IPS-NIHi7 (cell line): Measurements from ENCODE around the gene FEV.
A peak's percentile ranks its signal among the peaks of the same experiment; 100 is the strongest.

Experiments
- DNase-seq: peaks from one replicate; pipeline ENCODE4 v3.0.0; 2012; ENCODE audit warnings: mixed read lengths; ENCODE audit errors: extremely low spot score

The FEV gene

GRCh38 chr2:218985021-218985324 lies at the start of gene FEV:
Gene FEV, minus strand, starts transcription at chr2:218985184. Its CDS starts 109 bp downstream, at chr2:218985075.
- no peak for DNase-seq

- no peak for DNase-seq
These were observed 47.2 kb upstream of the FEV start for GRCh38 chr2:219032051-219032745.

DNA sequence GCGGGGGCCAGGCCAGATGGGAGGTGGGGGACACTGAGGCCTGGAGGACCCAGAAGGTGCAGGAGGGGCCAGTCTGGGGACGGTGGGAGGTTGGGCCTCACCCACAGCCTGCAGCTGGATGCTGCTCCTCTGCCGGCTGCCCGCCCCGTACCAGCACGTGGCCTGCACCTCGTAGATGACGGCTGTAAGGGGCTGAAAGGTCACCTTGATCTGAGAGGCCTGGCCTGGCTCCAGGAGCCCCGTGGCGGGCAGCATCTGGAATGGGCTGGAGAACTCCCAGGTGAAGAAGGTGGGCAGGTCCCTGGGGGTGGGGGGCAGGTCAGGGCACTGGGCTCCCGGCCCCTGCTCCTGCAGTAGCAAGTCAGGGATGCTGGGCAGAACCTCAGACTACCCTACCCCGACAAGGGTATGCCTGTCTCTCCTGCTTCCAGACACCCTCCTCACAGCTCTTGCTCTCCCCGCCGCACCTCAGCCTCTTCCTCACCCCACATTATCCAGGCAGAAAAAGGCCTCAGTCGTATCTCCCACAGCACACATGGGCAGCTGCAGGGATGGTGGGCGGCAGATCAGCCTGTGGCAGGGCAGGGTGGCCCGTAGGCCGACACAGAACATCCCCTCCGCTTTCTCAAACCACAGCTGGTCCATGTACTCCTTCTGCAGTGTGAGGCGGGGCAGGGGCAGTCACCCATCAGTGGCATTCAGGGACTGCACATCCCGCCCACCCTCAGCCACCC lies 46.2 kb upstream of the FEV start:
- no peak for DNase-seq

DNA sequence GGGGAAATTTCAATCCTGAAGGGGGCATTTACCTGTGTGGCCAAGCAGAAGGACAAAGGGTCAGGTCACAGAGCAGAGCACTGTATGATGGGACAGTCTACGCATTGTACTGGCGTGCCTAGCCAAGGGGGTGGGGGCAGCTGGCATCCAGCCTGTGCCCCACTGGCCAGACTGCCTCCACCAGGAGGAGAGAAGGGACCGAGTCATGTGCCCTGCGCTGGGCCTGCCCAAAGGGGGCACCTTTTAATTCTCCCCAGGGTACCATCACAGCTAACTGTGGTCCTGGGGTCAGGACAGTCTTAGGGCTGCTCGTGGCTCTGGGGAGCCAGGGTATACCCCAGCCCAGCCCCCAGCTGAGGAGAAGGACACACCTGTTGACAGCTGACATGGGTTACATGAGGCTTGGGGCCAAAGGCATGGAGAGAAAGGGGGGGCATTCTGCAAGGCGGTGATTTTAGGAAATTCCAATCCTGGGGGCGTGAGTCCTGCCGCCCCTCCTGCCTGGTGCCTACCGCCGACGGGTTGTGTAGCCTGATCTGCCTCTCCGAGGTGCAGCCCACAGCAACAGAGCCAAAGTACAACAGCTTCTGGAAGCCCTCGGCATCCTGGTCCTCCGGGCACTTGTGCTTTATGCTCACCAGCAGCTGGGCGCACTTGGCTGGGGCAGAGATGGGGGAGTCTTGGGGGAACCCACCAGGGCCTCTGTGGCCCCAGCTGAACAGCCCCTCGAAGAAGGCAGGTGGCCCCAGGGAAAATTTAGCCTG lies 45.4 kb upstream of the FEV start:
- no peak for DNase-seq

- DNase-seq: peak; percentile 93
These were observed 44.8 kb upstream of the FEV start for GRCh38 chr2:219029829-219030165.

DNA sequence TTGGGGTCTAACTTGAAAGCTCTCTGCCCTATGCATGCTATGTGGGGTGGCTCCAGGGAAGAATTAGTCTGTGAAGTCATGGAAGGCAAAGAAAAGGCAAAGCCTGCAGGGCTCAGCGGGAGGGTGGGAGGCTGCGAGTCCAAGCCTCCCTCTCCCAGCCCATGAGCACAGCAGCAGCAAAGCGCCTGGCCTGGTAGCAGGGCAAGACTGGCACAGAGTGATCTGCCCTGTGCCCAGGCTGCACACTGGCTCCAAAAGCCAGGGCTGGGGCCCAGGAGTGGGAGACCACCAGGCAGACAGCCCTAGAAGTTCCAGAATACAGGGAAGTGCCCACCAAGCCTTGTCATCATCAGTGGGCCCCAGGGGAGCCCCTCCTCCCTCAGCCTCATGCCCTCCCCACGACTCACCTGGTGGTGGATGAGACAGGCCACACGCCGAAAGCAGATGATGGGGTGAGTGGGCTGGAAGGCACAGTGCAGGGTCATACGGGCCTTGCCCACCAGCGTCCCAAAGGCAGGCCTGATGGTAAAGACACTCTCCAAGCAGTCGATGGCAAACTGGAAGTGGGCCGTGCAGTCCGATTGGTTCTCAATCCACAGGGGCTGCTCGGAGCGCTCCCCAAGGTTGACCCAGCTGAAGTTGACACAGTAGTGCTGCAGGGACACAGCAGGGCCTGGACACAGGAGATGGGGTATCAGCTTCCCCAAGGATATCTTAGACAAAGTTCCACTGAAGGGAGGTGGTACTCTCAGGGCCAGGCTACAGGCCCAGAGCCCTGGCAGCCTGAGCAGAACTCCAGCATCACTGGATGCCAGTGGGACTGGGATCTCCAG lies 44.2 kb upstream of the FEV start:
- no peak for DNase-seq

- DNase-seq: no peak
These were observed 43.2 kb upstream of the FEV start for GRCh38 chr2:219028141-219028540.

DNA sequence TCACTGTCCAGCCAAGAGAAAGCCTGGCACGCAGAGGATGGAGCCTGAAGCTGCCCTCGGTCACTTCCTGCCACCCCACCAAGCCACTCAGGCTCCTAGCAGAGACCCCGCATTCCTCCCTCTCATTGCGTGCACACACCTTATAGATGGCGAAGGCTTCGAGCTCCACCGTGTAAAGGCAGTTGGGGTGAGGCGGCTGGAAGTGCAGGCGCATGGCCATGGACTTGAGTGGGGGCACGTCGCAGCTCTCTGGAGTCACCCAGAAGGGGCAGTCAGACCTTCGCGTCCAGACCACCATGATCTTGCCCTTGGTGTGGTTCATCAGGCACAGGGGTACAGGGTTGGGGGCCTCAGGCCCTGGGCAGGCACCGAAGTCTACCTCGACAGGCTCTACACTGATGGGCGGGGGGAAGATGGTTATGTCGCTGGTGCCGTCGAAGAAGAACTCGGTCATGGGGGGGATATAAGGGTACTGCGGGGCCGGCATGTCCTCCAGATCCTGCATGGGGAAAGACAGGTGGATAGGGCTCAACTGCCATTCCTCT lies 42.6 kb upstream of the FEV start:
- DNase-seq: no peak

GRCh38 chr2:219026946-219027345 lies 42.0 kb upstream of the FEV start:
- DNase-seq: no peak

GRCh38 chr2:219025637-219026585 lies 40.9 kb upstream of the FEV start:
- no peak for DNase-seq

DNA sequence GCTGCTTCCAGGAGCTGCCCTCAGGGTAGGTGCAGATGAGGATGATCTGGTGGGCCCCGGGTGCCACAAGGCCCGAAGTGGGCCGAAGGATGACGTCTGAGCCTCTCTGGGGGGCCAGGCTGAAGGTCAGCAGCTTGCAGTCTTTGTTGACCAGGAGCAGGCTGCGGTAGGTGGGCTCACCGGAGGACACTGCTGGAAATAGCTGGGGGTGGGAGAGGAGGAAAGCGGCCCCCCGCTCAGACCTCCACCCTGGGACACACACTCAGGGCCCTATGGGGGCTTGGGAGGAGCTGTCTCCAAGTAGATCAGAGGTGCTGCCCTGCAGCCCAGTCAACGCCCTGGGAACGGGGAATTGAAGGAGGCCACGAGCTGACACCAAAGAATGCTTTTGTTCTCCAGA lies 39.1 kb upstream of the FEV start:
- no peak for DNase-seq

- DNase-seq: no peak
These were observed 38.1 kb upstream of the FEV start for GRCh38 chr2:219023045-219023605.

- no peak for DNase-seq
These were observed 37.6 kb upstream of the FEV start for GRCh38 chr2:219022616-219023015.

DNA sequence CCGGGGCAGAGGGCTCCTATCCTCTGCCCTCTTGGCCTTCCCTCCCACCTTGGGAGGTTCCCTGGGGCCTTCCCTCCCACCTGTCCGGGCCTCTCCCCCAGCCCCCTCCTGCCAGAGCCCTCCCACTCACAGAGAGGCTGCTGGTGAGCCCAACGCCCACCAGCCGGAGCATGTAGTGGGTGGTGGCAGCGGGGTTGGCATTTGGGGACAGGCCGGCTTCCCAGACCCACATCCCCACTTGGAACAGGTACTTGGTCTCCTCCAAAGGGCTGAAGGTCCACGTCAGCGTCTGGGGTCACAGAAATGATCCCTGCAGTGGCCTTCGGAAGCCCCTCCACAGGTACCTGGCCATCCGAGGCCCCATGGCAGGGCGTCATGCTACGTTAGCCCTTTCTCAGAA lies 37.1 kb upstream of the FEV start:
- no peak for DNase-seq

GRCh38 chr2:219021591-219021990 lies 36.6 kb upstream of the FEV start:
- DNase-seq: no peak

DNA sequence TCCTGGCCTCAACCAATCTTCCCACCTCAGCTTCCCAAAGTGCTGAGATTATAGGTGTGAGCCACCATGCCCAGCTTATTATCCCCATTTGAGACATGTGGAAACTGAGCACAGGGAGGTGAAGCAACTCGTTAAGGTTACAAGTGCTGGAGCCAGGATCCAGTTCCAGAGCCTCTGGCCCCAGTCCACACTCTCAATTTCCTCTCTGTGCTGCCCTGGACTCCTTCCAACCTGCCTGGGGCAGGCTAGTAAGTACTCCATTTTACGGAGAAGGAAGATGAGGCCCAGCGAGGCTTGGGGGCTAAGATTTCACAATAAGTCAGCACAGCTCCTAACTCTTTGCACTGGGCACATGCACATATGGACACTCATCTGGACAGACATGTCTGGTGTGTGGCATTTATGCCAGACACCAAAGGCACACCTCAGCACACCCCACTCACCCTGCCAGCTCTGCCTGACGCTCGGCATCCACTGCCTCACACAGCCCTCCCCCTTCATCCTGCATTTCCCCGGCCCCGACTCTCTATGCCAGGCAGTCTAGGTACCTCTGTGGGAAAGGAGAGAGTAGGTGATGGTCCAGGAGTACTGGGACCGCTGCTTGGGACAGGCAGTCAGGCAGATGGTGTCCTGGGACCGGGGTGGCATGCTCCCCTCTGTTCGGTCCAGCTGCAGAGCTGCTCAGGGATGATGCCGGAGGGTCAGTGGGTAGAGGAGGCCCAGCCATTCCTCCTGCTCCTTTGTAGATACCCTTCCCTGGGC lies 35.8 kb upstream of the FEV start:
- DNase-seq: no peak

DNA sequence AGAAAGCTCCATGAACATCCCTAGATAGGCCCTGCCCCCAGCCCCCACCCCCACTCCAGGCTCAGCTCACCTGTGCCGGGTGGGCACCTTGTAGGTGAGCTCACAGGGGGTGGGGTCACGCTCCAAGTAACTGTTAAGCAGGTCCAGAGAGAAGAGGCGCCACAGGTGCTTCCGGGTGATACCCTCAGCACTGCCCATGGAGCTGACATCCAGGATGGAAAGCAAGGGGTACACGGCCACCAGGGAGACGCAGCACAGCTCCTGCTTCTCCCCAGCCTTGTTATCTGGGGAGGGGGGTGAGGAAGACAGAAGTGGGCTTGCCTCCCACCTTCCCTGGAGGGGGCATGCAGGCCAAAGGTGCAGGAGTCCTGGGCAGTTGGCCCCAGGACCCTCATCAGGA lies 34.5 kb upstream of the FEV start:
- DNase-seq: no peak

DNA sequence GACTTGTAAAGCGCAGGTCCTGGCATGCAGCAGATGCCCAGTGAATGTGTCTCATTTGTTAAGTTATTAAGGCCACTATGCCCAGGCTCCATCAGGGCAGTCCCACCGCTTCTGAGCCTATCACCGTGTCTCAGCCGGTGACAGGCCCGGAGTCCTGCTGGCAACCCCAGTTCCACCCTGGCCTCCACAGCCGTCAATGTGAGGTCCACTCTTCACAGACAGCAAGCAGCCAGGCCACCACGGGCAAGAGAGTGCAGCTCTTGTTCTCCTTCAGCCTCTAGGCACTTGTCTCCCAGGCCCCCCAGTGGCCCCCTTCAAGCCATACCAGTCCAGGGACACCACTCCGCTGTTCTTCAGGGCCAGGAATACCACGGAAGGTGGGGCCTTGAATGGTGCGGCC lies 33.7 kb upstream of the FEV start:
- DNase-seq: no peak

GRCh38 chr2:219018286-219018685 lies 33.3 kb upstream of the FEV start:
- DNase-seq: no peak
